GM19438 (cell line): ENCODE results near the gene LRCH1.
"Not testable (repeated sequence)": the region's sequence is repeated elsewhere in the genome, so short reads cannot be mapped to it uniquely, and the experiment has no call there.

Experiments
- ATAC-seq: cut with Tn5 transposase; IDR thresholded peaks from one replicate; pipeline ENCODE4 v1.9.1; 2021; ENCODE audit warnings: low read depth; ENCODE audit not compliant: unreplicated experiment

The LRCH1 gene, protein sequence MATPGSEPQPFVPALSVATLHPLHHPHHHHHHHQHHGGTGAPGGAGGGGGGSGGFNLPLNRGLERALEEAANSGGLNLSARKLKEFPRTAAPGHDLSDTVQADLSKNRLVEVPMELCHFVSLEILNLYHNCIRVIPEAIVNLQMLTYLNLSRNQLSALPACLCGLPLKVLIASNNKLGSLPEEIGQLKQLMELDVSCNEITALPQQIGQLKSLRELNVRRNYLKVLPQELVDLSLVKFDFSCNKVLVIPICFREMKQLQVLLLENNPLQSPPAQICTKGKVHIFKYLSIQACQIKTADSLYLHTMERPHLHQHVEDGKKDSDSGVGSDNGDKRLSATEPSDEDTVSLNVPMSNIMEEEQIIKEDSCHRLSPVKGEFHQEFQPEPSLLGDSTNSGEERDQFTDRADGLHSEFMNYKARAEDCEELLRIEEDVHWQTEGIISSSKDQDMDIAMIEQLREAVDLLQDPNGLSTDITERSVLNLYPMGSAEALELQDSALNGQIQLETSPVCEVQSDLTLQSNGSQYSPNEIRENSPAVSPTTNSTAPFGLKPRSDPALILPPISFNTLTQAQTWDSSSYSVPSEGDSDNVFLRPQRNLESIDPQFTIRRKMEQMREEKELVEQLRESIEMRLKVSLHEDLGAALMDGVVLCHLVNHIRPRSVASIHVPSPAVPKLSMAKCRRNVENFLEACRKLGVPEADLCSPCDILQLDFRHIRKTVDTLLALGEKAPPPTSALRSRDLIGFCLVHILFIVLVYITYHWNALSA

GRCh38 chr13:46552889-46553520 lies at the start of gene LRCH1:
Gene LRCH1, plus strand, starts transcription at chr13:46553170. Its CDS starts 227 bp downstream, at chr13:46553397.
- ATAC-seq: peak; percentile 62

DNA sequence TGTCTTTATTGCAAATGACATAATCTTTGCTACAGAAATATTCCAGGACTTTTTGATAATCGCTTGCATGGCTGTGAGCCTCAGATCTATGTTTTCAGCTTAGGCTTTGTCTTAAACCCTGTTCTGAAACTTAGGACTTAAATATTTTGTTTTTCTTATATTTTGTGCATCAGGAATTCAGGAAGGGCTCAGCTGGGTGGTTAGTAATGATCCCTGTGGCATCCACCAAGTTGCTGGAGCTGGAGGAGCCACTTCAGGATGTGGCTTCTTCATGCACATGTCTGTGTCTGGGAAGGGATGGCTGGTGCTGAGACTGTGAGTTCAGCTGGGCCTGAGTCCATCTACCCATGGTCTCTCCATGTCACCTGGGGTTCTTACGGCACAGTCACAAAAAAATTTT lies 48.9 kb upstream of the LRCH1 start:
- no peak for ATAC-seq

- no peak for ATAC-seq
Measured at GRCh38 chr13:46507981-46508380, 45.0 kb upstream of the LRCH1 start.

DNA sequence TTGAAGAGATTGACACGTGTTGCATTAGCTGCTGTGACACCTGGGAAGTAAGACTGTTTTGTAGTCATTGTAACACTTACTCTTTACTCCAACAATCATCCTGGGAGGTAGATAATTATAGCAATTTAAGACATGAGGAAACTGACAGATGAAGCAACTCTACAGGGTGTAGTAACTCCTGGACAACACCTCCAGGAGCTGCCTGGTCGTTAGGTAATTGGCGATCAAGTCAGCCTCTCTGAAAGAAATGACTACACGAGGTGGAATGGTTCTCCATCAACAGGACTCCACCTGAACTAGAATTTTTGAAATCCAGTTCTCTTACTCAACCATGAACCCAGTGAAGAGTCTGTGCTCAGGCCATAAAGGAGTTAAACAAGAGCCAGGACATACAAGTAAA lies 43.0 kb upstream of the LRCH1 start:
- no peak for ATAC-seq

- ATAC-seq: no peak
Measured at GRCh38 chr13:46515803-46516202, 37.2 kb upstream of the LRCH1 start.

GRCh38 chr13:46516599-46517338 lies 36.2 kb upstream of the LRCH1 start:
- no peak for ATAC-seq

GRCh38 chr13:46517748-46518147 lies 35.2 kb upstream of the LRCH1 start:
- not testable (repeated sequence) for ATAC-seq

- ATAC-seq: no peak
Measured at GRCh38 chr13:46519182-46519581, 33.8 kb upstream of the LRCH1 start.

GRCh38 chr13:46520166-46520565 lies 32.8 kb upstream of the LRCH1 start:
- ATAC-seq: no peak

DNA sequence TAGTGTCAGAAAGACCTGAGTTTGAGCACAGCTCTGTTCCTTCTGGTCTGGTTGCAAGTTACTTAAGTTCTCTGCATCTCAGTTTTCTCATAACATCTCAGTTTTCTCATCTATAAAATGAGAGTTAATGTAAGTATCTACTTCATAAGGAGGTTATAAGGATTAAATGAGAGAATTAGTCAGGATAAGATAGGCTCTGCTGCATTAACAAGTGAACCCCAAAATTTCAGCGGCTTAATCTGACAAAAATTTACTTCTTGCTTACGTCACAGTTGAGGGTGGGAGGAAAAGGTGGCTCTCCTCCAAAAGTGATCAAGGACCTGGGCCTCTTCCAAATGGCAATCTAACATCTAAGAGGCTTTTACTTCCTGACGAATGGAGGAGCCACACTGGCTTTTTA lies 31.5 kb upstream of the LRCH1 start:
- ATAC-seq: no peak

DNA sequence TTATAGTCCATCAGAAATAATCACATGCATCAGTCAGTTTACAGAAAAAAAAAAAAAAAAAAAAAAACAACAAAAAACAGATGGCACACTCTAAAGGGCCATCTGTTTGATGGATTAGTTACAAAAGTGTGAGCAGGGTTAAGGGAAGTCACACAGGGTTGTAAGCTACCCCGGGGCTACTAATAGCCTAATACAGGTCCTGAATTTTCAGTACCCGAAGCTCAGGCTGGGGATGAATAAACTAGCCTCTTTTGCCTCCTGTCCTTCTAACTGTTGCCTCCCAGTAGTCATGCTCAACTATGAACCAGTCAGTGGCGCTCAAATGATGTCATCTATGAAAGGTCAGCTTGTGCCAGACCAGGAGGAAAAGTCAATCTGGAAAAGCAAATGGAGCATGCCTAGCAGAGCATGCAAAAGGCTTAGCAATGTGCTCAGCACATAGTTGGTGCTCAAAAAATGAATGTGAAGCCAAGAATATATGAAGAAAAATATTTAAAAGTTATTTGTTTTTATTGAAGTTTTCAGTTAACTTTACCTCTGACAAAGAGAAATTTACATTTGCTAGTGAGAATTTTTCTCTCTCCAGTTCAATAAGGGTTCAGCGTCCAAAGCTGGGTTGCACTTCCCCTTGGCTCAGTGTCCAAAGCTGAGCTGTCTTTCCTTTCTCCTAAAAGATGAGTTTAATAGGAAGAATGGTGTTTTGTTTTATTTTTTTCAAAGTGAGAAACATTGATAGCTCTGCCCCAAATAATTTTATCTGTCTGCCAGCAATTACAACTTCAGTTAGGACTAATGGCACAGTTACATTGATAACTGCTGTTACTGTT lies 30.8 kb upstream of the LRCH1 start:
- no peak for ATAC-seq

- ATAC-seq: no peak
Measured at GRCh38 chr13:46522748-46523030, 30.3 kb upstream of the LRCH1 start.

DNA sequence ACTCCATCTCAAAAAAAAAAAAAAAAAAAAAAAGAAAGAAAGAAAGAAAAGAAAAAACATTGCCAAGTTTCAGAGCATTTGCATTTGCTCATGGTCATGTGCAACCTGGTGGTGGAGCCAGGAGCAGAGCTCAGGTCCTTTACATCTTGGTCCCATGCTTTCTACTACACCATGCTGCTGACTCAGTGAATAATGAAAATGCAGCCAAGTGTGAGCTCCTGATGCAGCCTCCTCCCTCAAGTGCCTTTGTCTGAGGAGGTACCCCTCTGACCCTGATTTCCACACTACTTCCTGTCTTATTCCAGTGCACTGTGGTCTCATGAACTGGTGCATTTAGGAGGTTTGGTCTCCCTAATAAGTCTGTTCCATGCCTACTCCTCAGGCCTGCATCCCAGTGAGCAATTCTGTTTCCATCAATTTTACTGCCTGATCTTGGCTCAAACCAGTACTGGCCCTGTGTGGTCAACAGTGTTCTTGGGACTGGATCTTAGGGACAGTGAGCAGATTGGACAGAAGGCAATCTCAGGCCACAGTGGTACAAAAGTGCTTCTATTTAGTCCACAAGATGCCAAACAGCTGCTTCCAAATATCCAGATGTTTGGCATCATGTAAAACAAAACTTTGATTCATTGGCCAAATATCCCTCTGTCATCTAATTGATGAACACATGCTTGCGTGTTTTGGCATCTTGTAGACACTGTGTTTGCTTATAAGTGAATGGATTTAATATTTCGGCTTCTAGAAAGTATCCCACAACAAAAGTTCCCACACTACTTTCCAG lies 28.8 kb upstream of the LRCH1 start:
- ATAC-seq: no peak

DNA sequence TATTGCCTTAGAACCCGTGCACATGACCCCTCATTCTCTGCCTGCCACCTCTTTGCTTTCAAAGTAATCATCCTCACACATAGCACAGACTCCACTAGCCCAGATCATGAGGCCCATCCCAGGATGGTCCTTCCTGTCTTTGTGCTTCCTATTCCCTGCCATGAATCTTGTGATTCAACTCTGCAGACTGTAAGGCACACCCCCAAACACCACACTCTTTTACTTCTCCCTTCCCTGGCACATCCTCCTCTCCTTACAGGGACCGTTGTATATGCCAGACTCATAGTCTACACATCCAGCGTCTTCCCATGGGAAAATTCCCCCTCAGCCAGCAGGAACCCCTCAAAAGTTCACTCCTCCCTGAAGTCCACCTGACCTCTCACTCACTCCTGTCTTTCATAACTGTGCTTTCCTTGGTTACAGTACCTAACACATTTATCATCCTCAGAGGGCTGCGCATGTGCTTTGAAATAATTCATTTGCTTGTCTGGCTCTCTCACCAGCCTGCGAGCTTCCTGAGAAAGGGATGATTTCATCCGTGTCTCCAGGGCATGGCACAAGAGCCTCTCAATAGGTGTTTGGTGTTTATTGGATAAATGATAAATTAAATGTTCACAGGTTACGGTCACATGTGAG lies 26.8 kb upstream of the LRCH1 start:
- ATAC-seq: no peak

GRCh38 chr13:46526740-46527139 lies 26.2 kb upstream of the LRCH1 start:
- ATAC-seq: no peak

- no peak for ATAC-seq
Measured at GRCh38 chr13:46527237-46527636, 25.7 kb upstream of the LRCH1 start.

DNA sequence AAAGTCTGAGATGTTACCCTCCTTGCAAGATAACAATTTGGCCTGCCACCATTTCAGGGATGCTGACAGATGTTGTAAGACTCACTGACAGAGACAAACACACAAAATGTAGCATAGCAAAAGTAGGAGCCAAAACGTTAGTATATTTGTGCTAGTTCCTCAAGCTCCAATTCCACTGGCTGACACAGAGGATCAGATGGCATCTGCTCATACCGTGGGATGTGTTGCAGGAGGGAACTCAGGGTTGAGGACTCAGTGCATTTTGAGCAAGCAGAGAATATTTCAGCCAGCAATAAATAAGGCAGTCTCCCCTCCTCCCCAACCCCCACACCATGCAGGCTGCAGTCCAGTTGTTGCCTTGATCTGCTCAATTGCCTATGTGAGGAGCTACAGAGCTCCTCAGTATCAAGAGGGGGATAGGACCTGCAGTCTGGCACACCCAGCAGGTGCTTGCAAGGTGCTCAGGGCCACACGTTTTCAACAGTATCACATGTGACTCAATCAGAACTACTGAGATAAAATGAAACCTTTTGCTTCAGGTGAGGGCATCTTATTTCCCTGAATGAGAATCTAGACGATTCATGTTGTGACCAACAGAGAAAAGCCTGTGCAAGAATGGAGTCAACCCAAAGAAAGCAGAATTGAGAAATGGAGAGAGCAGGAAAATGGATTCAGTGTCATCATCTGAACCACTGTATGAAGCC lies 23.6 kb upstream of the LRCH1 start:
- no peak for ATAC-seq
